HG03175 (cell line): ENCODE data around the gene MIPEP.

Experiments used
- ATAC-seq: cut with Tn5 transposase; IDR thresholded peaks from one replicate; pipeline ENCODE4 v1.9.1; 2021; ENCODE audit warnings: mild to moderate bottlenecking, moderate library complexity; ENCODE audit not compliant: unreplicated experiment

Gene MIPEP

DNA sequence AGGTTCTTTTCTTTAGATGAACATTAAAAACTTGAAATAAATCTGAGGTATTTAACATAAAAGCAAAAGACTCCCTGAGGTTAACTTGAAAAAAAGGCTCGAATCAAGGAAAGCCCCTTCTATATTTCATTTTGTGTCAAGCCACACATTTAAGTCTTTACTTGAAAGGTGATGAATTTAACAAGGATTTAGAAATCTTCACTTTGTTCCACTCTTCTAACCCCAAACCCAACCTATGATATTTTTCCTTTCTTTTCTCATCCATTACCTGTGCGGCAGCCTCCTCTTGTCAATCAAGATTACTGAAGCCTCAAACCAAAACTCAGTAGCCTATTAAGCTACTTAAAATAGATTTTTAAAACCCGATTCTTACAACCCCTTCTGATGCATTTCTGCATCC is 33.8 kb downstream of the MIPEP start:
- no peak for ATAC-seq

DNA sequence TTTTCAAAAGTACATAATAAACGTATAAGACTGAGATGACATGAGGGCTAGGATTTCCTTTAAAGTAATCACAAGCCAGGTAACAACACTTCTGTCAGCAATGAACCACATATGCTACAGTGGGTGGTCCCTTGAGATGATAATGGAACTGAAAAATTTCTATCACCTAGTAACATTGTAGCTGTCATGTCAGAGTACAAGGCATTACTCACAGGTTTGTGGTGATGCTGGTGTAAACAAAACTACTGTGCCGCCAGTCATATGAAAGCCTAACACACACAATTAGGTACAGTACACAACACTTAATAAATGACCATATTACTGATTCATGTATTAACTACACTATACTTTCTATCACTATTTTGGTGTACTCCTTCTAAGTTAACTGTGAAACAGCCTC is 36.8 kb downstream of the MIPEP start:
- peak; percentile 60 for ATAC-seq

DNA sequence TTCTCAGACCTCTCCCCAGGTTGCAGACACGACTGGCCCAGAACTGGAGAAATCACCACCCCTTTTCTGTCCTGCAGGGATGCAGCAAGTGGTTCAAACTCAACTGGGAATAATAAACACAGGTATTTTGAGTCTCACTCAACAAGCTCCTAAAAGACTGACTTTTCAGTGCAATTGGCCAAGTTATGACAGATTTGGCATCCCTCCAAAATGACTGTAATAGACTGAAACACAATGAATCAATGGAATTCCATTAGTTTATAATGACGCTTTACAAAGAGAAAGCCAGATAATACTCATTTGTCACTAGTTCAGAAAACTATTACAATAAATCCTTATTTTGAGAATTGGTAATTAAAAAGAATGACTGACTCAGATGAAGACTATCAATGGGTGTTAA is 38.1 kb downstream of the MIPEP start:
- no peak for ATAC-seq

DNA sequence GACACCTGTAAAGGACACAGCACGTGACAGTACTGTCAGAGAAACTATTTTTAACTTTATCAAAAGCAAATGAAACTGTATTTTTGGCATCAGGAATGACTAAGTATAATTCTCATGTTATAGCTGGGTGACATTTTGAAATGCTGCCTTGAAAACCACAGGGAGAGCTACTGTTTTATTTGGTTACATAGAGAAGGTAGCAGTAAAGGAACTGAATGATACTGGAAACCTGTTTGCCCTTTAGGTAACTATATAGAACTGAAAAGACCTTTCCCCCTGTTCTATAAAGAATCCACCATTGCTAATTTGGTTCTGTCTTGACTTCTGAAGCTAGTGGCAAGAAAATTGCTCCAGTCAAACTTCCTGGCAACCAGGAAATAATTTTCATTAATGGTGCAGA is 39.1 kb downstream of the MIPEP start:
- no peak for ATAC-seq

DNA sequence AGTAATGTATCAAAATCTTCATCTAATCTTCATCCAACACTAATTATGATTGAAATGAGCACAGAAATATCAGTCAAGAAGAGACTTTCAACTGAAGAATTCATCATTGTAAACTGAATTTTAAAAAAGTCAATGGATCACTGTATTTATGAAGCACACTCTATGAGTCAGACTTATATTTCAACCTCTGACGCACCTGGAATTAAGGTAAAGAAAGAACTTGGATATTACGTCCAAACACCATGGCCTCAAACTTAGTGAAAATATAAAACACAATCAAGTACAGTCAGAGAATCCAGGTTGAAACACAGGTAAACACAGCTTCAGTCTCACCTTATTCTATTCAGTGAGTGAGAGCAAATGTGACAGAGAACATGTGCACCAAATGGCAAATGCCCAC is 39.5 kb downstream of the MIPEP start:
- ATAC-seq, result no peak

DNA sequence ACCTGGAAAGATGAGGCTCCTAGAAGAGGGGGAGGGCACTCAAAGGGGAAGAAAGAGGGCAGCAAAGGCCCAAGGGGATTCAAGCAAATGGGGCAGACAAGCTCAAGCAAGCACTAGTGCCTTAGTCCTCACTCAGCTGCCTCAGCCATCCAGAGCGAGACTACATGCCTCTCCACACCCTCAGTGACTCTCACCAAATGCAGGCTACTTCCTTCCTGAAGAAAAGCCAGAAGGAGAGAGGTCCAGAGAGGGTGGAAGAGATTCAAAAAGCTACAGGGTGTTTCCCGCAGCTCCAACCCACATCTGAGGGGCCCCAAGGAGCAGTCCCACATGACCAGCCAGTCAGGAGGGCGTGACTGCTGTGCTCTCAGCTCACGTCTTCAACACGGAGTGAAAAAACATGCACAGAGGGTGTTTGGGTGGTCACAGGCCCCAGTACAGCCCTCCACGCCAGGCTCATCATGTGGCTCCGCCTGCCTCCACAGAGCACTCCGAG is 40.5 kb downstream of the MIPEP start:
- ATAC-seq, result no peak

DNA sequence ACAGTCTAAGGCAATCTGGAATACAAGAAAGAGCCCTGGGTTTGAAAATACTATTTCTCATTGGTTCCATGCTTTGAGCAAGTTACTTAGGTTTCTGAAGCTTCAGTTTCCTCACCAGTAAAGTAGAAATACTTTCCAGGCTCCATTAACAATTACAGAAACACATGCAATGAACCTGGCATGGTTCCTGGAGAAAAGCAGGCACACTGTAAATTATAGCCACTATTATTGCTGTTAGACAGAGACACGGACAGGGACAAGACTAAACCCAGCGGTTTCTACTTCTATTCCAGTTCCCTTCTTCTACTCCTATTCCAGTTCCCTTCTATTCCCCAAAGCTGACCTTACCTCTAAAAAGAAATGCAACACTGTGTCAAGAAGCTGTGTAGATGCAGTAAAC is 41.2 kb downstream of the MIPEP start:
- ATAC-seq, result no peak

DNA sequence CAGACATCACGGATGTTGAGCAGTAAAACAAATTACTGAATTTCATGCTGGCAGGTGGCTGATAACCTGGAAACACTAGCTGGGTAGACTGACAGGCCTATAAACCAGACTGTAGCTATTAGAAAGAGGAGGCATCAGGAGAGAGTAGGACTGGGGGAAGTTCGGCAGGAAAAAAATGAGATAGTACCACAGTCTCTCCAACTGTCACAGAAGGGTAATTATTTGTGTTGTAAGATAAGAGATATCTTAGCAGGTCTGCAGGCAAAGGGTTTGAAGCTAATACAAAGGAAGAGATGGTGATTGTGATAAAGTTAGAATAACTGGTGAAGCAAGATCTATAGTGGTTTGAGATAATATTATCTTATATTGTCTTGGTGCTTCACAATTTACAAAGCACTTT is 41.7 kb downstream of the MIPEP start:
- no peak for ATAC-seq

DNA sequence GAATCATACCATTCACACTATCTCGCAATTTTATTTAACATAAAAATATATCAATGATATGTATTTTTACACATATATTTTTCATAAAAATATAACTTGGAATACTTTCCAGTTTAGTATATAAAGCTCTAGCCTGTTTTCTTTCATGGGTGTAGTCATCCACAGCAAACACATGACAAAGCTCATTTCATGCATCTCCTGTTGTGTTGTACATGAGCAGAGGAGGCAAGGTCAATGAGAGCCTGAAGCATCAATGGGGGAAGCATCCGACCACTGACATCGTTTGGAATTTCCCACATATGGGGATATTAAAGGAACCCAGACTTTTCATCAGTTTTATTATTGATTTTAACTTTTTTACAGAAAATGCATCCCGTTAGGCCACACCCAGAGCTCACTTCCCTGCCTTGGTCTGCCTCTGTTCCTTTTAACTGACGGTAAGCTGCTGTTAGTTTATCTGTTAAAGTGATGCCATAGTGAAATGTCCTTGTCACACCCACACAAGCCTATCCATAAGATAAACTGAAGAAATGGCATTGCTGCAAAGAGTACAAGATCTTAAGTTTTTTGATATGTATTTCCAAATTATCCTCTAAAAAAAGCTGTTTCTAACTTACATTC is 44.0 kb downstream of the MIPEP start:
- peak; percentile 24 for ATAC-seq

DNA sequence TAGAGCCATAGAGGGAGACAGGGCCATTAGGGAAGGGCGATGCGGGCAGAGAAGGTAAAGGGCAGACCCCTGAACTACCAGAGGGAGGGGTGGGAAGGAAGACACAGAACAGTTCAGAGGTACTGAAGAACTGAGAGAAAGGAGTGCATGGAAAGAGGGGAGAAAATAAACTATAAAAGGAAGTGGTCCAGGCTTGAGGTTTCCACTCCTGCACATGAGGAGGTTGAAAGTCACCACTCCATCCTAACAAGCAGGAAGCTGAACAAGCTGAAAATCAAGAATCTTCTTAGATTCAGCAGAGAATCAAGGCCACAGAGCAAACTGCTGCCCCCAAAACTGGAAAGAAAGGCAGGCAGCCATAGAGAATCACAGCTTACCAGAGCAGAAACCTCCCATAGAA is 45.1 kb downstream of the MIPEP start:
- no peak for ATAC-seq

DNA sequence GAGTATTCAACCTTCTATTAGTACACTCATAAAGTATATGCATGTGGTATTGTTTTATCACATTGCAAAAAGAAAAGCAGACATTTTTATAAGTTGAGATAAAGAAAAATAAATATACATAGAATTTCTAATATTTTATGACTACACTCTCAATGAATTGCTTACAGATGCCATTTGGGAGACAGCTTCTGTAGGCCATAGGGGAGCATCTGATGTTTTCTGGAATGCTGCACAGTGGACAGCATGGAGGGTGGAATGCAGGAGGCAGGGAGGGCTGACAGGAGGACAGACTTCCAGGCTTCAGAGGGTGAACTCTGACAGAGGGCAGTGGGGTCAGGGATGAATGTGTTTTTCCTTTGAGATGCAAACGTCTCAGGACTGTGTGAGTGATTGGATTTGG is 45.8 kb downstream of the MIPEP start:
- ATAC-seq, result no peak

DNA sequence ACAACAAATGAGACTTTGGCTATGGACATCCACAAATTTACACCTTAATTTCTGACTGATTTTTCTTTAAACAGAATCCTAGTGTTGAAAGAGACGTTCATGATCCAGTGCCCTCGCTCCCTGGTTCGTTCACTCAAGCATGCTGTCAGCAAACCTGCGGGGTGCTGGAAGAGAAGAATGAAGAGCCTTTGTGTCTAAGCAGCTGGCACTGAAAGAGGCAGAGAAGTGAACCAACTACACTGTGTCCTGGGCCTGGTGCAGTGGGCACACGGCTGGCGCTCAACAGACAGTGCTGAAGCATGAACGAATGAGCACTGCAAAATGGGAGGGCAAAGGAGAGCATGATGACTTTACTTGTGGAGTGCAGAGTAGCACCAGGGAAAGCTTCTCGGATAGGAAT is 46.8 kb downstream of the MIPEP start:
- no peak for ATAC-seq

DNA sequence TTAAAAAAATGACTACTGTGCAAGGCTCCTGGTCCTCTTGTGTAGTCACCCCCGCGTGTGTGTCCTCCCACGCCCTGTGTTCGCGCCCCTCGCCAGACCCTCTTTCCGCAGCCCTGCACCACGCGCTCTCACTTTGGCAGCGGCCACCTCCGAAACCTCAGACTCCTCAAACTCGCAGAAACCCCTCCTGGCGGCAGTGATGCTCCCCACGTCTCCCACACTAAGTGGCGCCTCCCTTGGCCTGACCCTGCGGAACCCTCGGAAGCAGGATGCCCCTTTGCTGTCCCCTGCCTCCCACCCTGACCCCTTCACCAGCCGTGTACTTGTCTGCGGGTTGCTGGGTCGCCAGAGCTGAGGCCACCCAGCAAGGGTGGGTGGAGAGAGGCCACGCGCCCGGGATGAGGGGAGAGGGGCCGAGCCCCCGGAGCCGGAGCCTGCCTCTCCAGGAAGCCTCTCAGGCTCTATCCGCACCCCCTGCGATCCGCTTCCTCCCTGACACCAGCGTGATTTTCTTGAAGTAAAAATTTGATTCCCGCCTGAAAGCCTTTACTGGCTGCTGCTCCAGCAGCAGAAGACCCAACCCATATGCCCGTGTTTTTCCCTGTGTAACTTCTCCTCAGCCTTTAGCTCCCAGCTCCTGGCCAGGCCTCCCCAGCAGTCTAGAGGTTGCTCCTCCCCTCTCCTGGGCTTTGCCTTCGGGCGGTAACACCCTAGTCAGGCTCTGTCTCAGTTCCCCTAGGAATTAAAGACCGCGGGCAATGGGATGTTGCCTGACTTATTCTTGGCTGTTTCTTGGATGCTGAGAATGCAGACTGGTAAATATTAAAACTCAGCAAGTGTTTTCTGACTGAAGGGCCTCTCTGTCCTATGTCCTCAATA is 55.2 kb downstream of the MIPEP start:
- ATAC-seq, result no peak

DNA sequence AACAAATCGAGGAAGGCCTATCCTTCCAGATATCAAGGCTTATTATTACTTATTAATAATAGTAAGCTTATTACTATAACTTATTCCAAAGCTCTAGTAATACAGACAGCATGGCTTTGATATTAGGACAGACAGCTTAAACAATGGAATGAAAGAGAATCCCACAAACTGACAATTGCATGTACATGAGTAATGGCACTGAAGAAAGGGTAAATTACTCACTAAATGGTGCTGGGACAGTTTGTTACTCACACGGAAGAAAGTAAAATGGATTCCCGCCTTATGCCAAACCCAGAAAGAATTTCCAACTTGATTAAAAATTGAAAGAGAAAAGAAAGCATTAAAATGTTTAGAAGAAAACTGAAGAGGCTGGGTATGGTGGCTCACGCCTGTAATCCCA is 60.3 kb downstream of the MIPEP start:
- no peak for ATAC-seq

DNA sequence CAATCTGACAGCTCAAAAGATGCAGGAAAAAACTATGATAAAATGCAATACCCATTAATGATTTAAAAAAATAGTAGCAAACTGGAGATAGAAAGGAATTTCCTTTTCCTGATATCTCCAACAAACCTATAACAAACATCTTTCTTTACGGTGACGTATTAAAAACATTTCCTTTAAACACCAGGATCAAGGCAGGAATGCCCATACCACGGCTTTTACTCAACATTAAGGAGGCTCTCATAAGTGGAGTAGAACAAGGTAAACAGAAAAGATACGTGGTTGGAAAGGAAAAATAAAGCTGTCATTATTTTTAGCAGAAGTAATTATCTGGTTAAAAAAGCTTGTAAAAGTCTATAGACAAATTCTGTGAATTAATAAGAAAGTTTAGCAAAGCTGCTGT is 61.1 kb downstream of the MIPEP start:
- ATAC-seq, result no peak

DNA sequence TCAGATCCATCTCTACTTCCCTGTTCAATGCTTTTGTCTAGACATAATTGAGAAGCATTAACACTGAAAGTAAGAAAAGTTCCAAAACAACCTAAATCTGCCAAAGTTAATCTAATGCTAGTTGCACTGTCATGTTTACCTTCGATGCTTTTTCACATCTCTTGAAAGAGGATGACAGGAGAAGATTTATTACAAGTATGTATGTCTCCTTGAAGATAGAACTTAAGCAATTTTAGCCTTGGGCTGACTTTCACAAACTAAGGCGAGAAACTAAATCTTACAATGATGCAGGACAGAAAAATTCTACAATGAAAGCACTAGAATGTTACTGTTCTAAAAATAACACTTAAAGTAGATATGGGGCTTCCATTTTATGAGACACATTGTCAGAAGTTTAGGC is 64.0 kb downstream of the MIPEP start:
- no peak for ATAC-seq

DNA sequence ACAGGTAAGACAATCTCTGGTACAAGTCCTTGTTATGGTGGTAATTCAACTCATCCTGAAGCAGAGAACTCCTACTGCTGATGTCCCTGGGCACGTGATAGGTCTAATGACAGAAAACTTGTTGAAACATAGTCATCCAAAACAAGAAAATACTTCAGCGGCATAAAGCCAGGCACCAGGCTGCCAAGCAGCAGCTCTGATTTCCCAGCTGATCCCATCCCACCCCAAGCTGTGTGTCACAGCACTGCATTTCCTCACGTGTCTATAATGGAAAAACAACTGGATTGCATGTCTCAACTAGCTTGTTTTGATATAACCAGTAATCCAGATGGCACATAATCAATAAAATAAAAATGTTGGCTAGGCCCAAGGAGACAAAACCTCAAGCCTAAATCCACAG is 64.8 kb downstream of the MIPEP start:
- ATAC-seq, result no peak

DNA sequence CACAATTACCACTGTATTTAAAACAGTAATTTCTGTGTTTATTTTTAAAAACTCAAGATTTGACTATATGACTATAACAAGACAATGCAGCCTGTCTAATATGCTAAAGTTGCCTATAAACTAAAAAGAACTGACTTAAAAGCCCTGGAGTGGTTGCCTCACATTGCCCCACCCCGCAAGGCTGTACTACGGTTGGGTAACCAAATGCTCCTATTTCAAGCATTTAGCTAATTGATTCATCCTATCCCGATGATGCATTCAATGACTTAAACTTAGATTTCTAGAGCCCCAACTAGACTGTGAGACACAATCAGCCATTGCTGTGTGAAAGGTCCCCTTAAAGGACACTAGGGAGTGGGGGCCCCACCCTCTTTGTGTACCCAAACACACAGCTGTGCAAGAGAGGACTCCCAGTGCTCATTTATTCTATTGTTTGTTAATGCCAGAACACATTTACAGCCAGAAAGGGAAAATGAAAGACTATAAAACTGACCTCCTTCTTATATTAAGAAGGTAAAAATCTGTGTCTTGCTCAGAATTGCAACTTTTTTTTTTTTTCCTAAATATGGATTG is 66.9 kb downstream of the MIPEP start:
- no peak for ATAC-seq

DNA sequence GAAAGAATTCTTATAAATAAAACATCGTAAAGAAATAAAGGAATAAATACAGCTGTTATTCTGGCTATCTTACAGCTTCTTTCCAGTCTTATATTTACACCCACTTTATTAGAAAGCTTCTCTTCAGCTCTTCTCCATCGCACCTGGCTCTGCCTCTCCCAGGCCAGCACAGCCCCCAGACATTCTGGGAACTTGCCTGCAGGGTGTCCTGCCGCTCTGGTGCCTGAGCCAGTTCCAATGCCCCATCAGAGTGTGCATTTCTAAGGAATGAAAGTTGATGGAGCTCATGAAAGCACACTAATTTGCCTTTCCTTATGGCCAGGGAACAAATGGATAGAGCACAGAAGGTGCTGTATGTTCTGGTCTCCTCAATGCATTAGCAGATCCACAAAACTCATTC is 68.7 kb downstream of the MIPEP start:
- no peak for ATAC-seq

DNA sequence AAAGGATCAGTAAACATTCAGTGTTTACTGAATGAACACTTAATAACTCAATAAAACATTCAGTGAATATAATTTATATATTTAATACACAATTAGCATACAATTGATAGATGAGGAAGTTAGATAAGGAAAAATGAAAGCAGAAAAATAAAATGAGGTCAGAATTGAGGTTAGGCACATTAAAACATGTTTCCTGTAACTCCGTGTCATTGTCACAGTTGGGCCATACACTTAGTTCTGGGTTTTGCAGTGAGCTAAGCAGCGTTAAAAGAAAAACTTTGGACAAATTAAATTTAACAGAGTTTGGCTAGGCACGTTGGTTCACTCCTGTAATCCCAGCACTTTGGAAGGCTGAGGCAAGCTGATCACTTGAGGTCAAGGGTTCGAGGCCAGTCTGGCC is 71.4 kb downstream of the MIPEP start:
- no peak for ATAC-seq

DNA sequence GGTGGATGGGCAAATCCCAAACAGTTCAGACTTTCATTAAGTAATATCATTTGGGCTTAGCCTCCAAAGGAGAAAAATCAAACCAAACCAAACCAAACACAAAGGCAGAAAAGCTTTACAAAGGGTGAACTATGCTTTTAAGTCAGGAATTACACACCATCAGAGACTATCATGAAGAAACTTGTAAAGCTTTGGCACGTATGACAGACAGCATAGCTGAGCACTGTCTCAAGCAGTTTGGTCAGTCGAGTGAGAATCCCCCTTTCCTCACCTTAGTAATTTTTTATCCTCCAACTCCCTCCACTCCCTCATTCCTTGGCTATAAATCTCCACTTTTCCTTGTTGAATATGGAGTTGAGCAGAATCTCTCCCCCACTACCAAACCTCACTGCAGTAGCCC is 72.1 kb downstream of the MIPEP start:
- no peak for ATAC-seq

DNA sequence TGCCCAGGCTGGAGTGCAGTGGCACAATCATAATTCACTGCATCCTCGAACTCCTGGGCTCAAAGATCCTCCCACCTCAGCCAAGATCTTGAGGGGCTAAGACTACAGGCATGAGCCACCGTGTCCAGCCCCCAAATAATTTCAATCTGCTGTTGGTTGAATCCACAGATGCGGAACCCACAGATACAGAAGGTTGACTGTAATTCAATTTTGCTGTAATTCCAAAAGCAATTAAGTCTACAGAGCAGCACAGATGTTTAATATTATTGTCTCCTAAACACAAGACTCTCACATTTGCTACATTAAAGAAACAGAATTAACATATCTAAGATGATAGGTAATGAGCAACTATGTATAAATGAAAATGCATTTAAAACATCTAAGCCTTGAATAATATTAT is 75.6 kb downstream of the MIPEP start:
- ATAC-seq, result no peak
